ENCODE data around the gene RASSF3. TPM values are rescaled to one million over a fixed set of nuclear protein-coding genes. Genes with fewer than 3 reads are reported as not detected.

Gene RASSF3
- polyA plus RNA-seq, 1 donor from 2014 or later, result 0.06 TPM

GRCh38 chr12:64745259-64745807, 135.0 kb downstream of the RASSF3 start (continued):
- TF ChIP-seq MXI1 (conservative IDR thresholded peaks at IDR 0.05; ENCODE audit: poor library complexity, severe bottlenecking), result no peak

- Histone ChIP-seq H2AFZ (ENCODE audit: low read depth, low read length) (no peak overlapping the region), H3K79me2 (replicated peaks; ENCODE audit: insufficient read depth, low read length) (no peaks in the 10 kb centered on the region), H3K36me3 (ENCODE audit: insufficient read depth, low read length) (peaks cover 19% of the 10 kb centered on the region), H3K27me3 (ENCODE audit: insufficient read depth, low read depth, low read length) (no peaks in the 10 kb centered on the region), H3K9me2 (ENCODE audit: insufficient read depth, low read length) (no peaks in the 10 kb centered on the region), H3K9me3 (ENCODE audit: low read length) (no peaks in the 10 kb centered on the region), H3K4me2 (ENCODE audit: low read length) (no peak overlapping the region), H3F3A (ENCODE audit: insufficient read depth, low read length, poor library complexity, severe bottlenecking) (no peaks in the 10 kb centered on the region), H3K27ac (ENCODE audit: low read length) (no peak overlapping the region), H3K4me3 (ENCODE audit: low read length) (no peak overlapping the region), H3K9ac (ENCODE audit: low read length) (no peak overlapping the region), H4K20me1 (ENCODE audit: insufficient read depth) (no peaks in the 10 kb centered on the region)
- TF ChIP-seq EZH2 (IDR thresholded peaks at IDR 0.05; ENCODE audit: borderline replicate concordance, insufficient read depth, low read length, poor library complexity, severe bottlenecking) (no peak), TAF1 (IDR thresholded peaks at IDR 0.05; ENCODE audit: low read depth) (no peak), SMC3 (conservative IDR thresholded peaks at IDR 0.05; ENCODE audit: poor library complexity) (no peak), RAD21 (conservative IDR thresholded peaks at IDR 0.05) (no peak), CTCF (IDR thresholded peaks at IDR 0.05; ENCODE audit: poor library complexity, severe bottlenecking) (no peak), REST (IDR thresholded peaks at IDR 0.05; ENCODE audit: borderline replicate concordance) (no peak), MXI1 (conservative IDR thresholded peaks at IDR 0.05; ENCODE audit: poor library complexity, severe bottlenecking) (no peak), POLR2AphosphoS5 (IDR thresholded peaks at IDR 0.05) (no peak), EP300 (conservative IDR thresholded peaks at IDR 0.05; ENCODE audit: poor library complexity, severe bottlenecking) (no peak)
These were observed 135.7 kb downstream of the RASSF3 start for GRCh38 chr12:64745980-64746379.

- Histone ChIP-seq H3K79me2 (replicated peaks; ENCODE audit: insufficient read depth, low read length) (no peaks in the 10 kb centered on the region), H3K4me2 (ENCODE audit: low read length) (no peak overlapping the region), H3K27me3 (ENCODE audit: insufficient read depth, low read depth, low read length) (no peaks in the 10 kb centered on the region), H4K20me1 (ENCODE audit: insufficient read depth) (no peaks in the 10 kb centered on the region), H3K36me3 (ENCODE audit: insufficient read depth, low read length) (peaks cover 19% of the 10 kb centered on the region), H3K9me2 (ENCODE audit: insufficient read depth, low read length) (no peaks in the 10 kb centered on the region), H2AFZ (ENCODE audit: low read depth, low read length) (no peak overlapping the region), H3K4me3 (ENCODE audit: low read length) (no peak overlapping the region), H3K9me3 (ENCODE audit: low read length) (no peaks in the 10 kb centered on the region), H3K27ac (ENCODE audit: low read length) (no peak overlapping the region), H3K9ac (ENCODE audit: low read length) (no peak overlapping the region), H3F3A (ENCODE audit: insufficient read depth, low read length, poor library complexity, severe bottlenecking) (no peaks in the 10 kb centered on the region)
- TF ChIP-seq REST (IDR thresholded peaks at IDR 0.05; ENCODE audit: borderline replicate concordance) (no peak), SMC3 (conservative IDR thresholded peaks at IDR 0.05; ENCODE audit: poor library complexity) (no peak), CTCF (IDR thresholded peaks at IDR 0.05; ENCODE audit: poor library complexity, severe bottlenecking) (no peak), EZH2 (IDR thresholded peaks at IDR 0.05; ENCODE audit: borderline replicate concordance, insufficient read depth, low read length, poor library complexity, severe bottlenecking) (no peak), EP300 (conservative IDR thresholded peaks at IDR 0.05; ENCODE audit: poor library complexity, severe bottlenecking) (no peak), TAF1 (IDR thresholded peaks at IDR 0.05; ENCODE audit: low read depth) (no peak), RAD21 (conservative IDR thresholded peaks at IDR 0.05) (no peak), MXI1 (conservative IDR thresholded peaks at IDR 0.05; ENCODE audit: poor library complexity, severe bottlenecking) (no peak), POLR2AphosphoS5 (IDR thresholded peaks at IDR 0.05) (no peak)
These were observed 136.4 kb downstream of the RASSF3 start for GRCh38 chr12:64746663-64747062.

Data from neural cell (in vitro differentiated cells).